RPMI7951 (cell line): ENCODE results near the gene WBP1L. TPM values are rescaled to one million over a fixed set of nuclear protein-coding genes. Genes with fewer than 3 reads are reported as not detected.
"Not testable (repeated sequence)": the region's sequence is repeated elsewhere in the genome, so short reads cannot be mapped to it uniquely, and the experiment has no call there.

Experiments used
- DNase-seq: peaks from one replicate; pipeline ENCODE4 v3.0.0-alpha.2; 2012; ENCODE audit warnings: low read depth
- total RNA-seq: library from RNA; depleted of rRNA; stranded (reverse); fragments of >200 nt; shearing (Covaris generic); gene quantifications from 2 replicates; pipeline ENCODE4 v1.2.3, GENCODE V29; 2014

WBP1L gene
- total RNA-seq, 1 experiment from 2014 or later, result 16.8 TPM

DNA sequence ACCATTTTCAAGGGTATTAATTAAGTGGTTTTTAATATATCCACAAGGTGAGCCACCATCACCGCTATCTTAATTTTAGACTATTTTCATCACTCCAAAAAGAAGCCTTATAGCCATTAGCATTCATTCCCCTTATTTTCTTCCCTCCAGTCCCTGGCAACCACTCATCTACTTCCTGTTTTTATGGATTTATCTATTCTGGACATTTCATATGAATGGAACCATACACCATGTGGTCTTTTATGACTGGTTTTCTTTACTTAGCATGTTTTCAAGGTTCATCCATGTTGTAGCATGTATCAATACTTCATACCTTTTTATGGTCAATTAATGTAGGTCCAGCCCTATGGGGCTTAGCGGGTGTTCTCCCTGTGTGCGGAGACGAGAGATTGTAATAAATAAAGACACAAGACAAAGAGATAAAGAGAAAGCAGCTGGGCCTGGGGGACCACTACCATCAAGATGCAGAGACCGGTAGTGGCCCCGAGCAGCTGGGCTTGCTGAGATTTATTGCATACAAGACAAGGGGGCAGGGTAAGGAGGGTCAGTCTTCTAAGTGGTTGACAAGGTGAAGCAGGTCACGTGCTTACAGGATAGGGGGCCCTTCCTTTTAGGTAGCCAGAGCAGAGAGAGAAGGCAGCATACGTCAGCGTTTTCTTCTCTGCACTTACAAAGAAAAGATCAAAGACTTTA is 14.6 kb downstream of the WBP1L start:
- DNase-seq, result no peak

DNA sequence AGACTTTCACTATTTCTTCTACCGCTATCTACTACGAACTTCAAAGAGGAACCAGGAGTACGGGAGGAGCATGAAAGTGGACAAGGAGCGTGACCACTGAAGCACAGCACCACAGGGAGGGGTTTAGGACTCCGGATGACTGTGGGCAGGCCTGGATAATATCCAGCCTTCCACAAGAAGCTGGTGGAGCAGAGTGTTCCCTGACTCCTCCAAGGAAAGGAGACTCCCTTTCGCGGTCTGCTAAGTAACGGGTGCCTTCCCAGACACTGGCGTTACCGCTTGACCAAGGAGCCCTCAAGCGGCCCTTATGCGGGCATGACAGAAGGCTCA is 15.2 kb downstream of the WBP1L start:
- not testable (repeated sequence) for DNase-seq

DNA sequence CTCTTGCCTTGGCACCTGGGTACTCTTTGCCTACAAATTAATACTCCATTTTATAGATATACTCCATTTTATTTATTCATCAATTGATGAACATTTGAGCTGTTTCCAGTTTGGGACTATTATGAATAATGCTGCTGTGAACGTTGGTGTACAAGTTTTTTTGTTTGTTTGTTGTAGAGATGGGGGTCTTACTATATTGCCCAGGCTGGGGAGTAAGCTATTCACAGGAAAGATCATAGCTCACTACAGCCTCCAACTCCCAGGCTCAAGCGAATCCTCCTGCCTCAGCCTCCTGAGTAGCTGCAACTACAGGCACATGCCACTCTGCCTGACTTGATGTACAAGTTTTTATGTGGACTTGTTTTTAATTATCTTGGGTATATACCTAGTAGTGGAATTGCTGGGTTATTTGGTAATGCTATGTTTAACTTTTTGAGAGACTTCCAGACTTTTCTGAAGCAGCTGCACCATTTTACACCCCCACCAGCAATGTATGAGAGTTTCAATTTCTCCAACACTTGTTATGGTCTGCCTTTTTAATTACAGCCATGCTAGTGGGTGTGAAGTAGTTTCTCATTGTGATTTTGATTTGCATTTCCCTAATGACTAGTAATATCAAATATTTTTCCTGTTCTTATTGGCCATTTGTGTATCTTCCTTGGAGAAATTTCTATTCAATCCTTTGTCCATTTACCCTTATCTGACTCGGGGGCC is 15.9 kb downstream of the WBP1L start:
- DNase-seq, result no peak

- DNase-seq, result no peak
These were observed 18.2 kb downstream of the WBP1L start for GRCh38 chr10:102761981-102762380.

DNA sequence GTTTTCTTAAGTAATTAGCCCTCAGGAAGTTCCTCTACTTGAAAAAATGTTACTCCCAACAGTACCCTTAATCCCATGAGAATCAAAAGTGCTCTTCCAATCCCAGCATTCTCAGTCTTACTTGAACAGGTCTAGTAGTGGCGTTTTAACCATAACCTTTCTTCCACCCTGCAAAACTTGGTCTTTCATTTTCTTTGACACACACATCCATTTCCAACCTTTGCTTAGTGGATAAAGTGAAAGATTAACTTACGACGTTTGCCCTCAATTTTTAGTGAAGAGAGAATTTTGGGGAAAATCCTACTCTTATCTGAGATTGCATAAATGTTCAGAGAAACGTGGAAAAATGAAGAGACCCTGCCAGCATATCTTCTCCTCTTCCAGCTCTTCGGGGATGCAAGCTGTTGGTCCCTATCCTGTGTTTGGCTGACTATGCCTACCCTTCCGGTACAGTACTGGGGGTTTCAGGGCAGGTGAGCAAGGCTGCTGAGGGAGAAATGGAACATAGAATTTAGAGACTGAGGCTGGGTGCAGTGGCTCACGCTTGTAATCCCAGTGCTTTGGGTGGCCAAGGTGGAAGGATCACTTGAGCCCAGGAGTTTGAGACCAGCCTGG is 18.8 kb downstream of the WBP1L start:
- DNase-seq, result no peak

DNA sequence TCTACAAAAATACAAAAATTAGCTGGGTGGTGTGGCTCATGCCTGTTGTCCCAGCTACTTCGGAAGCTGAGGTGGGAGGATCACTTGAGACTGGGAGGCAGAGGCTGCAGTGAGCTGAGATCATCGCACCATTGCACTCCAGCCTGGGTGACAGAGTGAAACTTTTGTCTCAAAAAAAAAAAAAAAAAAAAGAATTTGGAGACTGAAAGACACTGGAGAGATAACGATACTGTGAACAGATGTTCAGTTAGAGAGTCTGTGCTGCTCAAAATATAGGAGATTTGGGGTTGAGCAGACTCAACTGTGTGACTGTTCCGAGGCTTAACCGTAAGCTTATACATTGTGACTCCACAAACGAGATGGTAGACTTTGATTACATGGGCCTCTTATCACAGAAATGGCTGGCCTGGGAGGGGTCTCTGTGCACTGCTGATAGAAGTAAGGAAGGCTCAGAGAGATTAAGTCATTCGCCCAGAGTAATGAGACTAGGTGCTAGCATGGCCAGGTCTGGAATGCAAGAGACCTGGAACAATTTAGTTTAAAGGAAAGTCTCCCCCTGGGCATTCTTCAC is 19.4 kb downstream of the WBP1L start:
- DNase-seq, result no peak

DNA sequence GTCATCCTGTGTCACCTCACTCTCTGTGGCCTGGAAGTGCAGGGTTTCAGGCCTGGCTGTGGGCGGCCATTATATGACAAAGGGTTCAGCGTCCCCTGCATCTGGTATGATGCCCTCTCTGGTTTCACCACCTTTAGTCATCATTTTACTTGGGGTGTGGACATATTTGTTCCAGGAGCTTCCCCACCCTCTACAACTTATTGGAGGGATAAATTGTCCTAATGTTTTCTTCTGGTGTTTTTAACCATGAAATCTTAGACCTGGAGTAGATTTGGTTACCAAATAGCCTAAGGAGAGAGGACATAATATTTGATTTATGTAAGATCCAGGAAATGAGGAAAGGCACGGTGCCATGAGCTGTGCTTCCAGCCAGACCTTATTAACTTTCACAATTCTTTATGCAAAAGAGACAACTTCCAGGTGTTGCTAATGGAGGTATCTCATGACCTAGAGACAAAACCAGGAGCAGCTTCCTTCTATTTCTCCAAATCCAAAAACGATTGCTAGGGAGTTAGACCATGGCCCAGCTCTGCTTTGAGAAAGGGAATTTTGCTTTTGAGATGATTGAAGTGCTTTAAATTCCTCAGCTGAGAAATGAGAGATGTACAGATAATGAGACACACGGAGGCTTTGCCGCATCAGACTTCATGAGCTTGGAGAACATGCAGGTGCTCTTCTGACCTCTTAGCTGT is 20.9 kb downstream of the WBP1L start:
- no peak for DNase-seq

GRCh38 chr10:102765336-102765735 is 21.6 kb downstream of the WBP1L start:
- DNase-seq, result no peak

DNA sequence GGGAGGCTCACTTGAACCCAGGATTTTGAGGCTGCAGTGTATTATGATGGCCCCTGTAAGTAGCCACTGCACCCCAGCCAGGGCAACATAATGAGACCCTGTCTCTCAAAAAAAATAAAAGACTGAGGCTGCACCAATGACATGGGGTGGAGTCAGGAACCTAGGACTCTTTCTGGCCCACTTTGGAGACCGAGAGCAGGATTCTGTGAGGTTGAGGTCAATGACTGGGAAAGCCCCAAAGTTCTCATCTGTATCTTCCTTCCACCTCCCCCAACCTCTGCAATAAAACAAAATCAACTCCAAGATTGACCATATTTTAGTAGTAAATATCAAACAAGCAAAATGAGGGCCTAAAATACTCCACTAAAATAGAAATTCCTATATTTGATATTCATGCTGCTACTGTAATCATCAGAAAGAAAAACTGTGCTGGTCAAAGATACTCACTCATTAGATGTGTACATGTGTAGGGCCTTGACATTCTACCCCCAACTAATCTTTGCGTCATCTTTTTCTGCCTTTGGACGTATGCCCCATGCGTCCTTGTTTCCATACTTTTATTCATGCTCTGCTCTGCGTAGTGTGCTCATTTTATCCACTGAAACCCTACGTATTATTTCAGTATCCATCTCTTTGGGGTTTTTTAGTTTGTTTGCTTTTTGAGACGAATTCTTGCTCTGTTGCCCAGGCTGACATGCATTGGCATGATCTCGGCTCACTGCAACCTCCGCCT is 23.8 kb downstream of the WBP1L start:
- no peak for DNase-seq

DNA sequence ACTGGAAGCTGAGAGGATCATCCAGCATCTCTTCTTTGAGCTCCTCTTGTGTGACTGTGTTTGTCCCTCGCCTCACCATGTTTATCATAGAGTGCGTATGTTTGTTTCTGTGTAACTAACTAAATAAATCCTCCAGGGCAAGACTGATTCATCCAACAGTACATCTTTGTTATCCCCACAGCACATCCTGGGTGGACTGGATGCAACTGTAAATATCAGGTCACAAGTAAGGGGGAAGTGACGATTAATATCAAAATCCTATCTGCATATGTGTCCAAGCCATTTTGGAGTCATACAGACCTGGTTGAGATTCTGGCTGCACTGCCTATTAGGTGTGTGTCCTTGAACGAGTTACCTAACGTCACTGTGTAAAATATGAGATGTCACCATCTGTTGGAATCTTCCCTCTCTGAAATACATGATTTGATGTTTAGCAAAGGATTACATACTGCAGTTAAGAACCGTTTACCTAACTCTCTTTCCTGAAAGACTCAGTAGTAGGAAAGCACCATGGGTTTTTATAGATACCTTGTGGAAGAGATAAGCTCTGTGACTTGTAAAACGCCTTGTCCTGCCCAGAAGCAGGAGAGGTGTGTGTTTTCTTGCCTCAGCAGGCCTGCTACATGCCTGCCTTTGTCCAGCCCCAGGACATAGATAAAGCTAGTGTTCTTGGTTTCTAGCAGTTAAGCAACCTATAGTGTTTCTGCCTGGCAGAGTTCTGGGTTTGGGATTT is 25.8 kb downstream of the WBP1L start:
- DNase-seq, result peak; percentile 35

DNA sequence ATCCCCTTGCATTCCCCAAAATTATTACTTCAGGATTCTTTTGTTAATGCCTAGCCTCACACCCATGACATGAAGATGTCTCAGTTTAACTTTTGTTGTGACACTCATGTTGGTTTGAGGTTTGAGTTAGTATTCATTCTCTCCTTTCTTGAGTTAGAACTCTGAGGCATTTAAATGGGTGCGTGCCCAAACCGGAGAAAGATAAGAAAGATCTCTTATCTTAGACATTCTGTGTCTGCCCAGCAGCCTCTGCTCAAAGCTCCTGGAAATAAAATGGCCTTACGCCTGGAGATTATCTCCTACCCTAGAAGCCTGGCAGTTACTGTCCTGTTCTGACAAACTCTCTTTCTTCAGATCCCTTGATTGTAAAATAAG is 26.3 kb downstream of the WBP1L start:
- no peak for DNase-seq

- DNase-seq, result no peak
These were observed 27.0 kb downstream of the WBP1L start for GRCh38 chr10:102770792-102771191.

GRCh38 chr10:102773320-102773719 is 29.6 kb downstream of the WBP1L start:
- DNase-seq, result no peak

- DNase-seq, result peak; percentile 44
These were observed 30.2 kb downstream of the WBP1L start for GRCh38 chr10:102773986-102774385.

- DNase-seq, result no peak
These were observed 31.6 kb downstream of the WBP1L start for GRCh38 chr10:102775201-102775934.

- peak; percentile 74 for DNase-seq
These were observed 32.4 kb downstream of the WBP1L start for GRCh38 chr10:102775935-102776669.

DNA sequence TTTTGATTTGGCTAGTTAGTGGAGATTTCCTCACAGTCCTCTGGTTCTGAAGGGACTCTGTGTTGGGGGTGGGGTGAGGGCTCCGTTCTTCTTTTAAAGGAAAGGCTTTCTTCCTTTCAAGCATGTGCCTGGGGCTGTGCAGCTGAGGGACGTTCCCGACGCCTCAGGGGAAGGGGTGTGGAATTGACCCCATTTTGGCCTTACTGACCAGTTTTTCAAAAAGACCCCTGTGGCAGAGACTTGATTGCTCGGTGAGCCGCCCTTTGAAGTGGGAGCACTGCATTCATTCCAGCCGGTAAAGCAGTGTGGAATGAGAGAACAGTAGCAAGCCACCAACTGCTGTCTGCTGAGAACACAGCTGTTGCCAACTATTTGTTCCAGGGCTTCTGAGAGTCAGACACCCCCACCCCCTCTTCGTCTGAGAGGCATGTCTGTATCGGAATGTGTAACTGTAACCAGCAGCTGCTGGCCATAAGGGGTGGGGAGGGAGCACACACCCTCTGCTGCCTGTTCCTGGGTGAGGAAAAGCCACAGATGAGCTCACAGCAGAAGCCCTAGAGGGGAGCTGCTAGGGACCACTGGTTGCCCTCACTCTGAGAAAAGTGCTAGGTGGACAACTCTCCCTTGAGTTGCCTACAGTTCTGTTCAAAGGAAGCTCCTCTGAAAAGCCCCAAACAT is 33.2 kb downstream of the WBP1L start:
- DNase-seq, result peak; percentile 96

- no peak for DNase-seq
These were observed 34.1 kb downstream of the WBP1L start for GRCh38 chr10:102777711-102778453.
